Astrocyte of the cerebellum (primary cell): Measurements from ENCODE around the gene TNFRSF21.

Experiments used
- DNase-seq: peaks from one replicate; pipeline ENCODE4 v3.0.0-alpha.2; 2011; ENCODE audit warnings: low read depth
- H3K4me3 ChIP-seq: 2 replicates; pipeline ENCODE4 v1.5.1; 2011; ENCODE audit warnings: mild to moderate bottlenecking, low read depth, low read length, moderate library complexity
- in situ Hi-C: cut with HindIII; loops from 2 replicates; pipeline ENCODE4 v1.10.0; 2017; ENCODE audit warnings: low sequenced_read_pairs
- TF ChIP-seq, protein P1 (sequence below): IDR thresholded peaks from 2 replicates; pipeline ENCODE4 v1.5.1; 2012; ENCODE audit warnings: low read length, low read depth, moderate library complexity, mild to moderate bottlenecking; ENCODE audit errors: missing control alignments

TNFRSF21 gene

GRCh38 chr6:47252633-47253032 lies 57.1 kb downstream of the TNFRSF21 start:
- in situ Hi-C loops = no loop called here
- H3K4me3 ChIP-seq = no peak overlapping the region
- no peak for DNase-seq
- TF ChIP-seq, protein P1, sequence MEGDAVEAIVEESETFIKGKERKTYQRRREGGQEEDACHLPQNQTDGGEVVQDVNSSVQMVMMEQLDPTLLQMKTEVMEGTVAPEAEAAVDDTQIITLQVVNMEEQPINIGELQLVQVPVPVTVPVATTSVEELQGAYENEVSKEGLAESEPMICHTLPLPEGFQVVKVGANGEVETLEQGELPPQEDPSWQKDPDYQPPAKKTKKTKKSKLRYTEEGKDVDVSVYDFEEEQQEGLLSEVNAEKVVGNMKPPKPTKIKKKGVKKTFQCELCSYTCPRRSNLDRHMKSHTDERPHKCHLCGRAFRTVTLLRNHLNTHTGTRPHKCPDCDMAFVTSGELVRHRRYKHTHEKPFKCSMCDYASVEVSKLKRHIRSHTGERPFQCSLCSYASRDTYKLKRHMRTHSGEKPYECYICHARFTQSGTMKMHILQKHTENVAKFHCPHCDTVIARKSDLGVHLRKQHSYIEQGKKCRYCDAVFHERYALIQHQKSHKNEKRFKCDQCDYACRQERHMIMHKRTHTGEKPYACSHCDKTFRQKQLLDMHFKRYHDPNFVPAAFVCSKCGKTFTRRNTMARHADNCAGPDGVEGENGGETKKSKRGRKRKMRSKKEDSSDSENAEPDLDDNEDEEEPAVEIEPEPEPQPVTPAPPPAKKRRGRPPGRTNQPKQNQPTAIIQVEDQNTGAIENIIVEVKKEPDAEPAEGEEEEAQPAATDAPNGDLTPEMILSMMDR = no peak

DNA sequence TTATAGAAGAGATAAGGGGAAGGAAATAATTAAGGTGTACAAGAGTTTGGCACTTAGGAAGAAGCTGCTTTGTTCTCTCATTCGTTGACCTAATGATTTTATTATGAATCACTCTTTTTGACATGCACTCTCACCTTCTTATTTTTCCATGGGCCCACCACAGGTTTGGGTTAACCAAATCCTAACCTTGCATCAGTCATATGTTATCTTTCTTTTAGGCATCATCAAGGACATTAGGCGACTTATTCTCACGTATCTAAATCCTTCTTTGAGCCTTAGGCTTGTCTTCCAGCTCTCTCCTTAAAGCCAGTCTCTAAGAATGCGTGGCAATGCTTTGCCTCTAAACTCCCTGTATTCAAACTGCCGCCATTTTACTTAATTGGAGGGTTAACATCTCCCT lies 58.3 kb downstream of the TNFRSF21 start:
- no peak overlapping the region for H3K4me3 ChIP-seq
- no peak for DNase-seq
- TF ChIP-seq, protein P1 = no peak
- in situ Hi-C loops = no loop called here

- TF ChIP-seq, protein P1 = no peak
- no peak overlapping the region for H3K4me3 ChIP-seq
- DNase-seq = no peak
- in situ Hi-C loops = no loop called here
Observed at GRCh38 chr6:47250302-47250701, 59.4 kb downstream of the TNFRSF21 start.

DNA sequence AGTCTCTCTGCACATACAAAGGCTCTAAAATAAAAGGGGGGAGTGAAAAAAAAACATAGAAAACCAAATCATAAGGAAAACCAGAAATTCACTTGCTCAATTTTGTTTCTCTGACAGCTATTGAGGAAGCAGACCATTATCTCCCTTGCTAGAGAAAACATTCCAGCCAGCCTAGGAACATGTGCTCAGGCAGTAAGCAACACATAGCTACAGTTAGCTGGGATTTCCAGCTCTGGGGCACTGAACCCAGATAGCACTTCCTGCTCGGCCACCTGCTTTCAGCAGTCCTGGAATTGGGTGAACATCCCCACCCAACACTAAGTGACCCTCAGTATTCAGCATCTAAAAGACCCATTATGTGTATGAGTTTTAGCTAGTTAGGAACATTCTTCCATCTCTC lies 61.3 kb downstream of the TNFRSF21 start:
- H3K4me3 ChIP-seq = no peak overlapping the region
- TF ChIP-seq, protein P1 = no peak
- no peak for DNase-seq
- in situ Hi-C loops = no loop called here

- no peak overlapping the region for H3K4me3 ChIP-seq
- TF ChIP-seq, protein P1 = no peak
- no peak for DNase-seq
- in situ Hi-C loops = no loop called here
Observed at GRCh38 chr6:47247227-47247797, 62.4 kb downstream of the TNFRSF21 start.

GRCh38 chr6:47246551-47246950 lies 63.2 kb downstream of the TNFRSF21 start:
- in situ Hi-C loops = no loop called here
- TF ChIP-seq, protein P1 = no peak
- no peak overlapping the region for H3K4me3 ChIP-seq
- no peak for DNase-seq
